CD14-positive monocyte (primary cell): ENCODE data around the gene ZDHHC3. TPM values are rescaled to one million over a fixed set of nuclear protein-coding genes. Genes with fewer than 3 reads are reported as not detected.

Source experiments
- DNase-seq, 3 donors: peaks; one replicate each; pipeline ENCODE4 v3.0.0-alpha.2; 2011 to 2022
- H2AFZ ChIP-seq: 2 replicates; pipeline ENCODE4 v1.6.0; 2012; ENCODE audit warnings: mild to moderate bottlenecking, low read depth, low read length, inconsistent platforms; ENCODE audit not compliant: insufficient read depth, poor library complexity, severe bottlenecking
- H3K27ac ChIP-seq, 2 donors: 1 replicate in 1 of 2; 2 replicates in 1 of 2; pipeline ENCODE4 v1.5.1; 2012 to 2013; ENCODE audit warnings: low read length in 2 of 2, control low read depth in 1 of 2, inconsistent platforms in 1 of 2, low read depth in 1 of 2, mild to moderate bottlenecking in 1 of 2
- H3K27me3 ChIP-seq, 2 donors: one replicate each; pipeline versions ENCODE4 v1.6.0 to v1.6.1; 2011 to 2013; ENCODE audit warnings: low read length in 2 of 2; ENCODE audit not compliant: control insufficient read depth in 2 of 2, insufficient read depth in 2 of 2
- H3K36me3 ChIP-seq, 2 donors: replicated peaks in 1 of 2; 1 replicate in 1 of 2; 2 replicates in 1 of 2; pipeline versions ENCODE4 v1.5.1 to v1.6.1; 2012 to 2013; ENCODE audit warnings: low read length in 2 of 2, control low read depth in 1 of 2, inconsistent platforms in 1 of 2, mild to moderate bottlenecking in 1 of 2; ENCODE audit not compliant: insufficient read depth in 2 of 2, control insufficient read depth in 1 of 2
- H3K4me1 ChIP-seq, 2 donors: 1 replicate in 1 of 2; 2 replicates in 1 of 2; pipeline versions ENCODE4 v1.5.1 to v1.6.1; 2012 to 2013; ENCODE audit warnings: low read length in 2 of 2, control low read depth in 1 of 2, inconsistent platforms in 1 of 2, mild to moderate bottlenecking in 1 of 2, moderate library complexity in 1 of 2; ENCODE audit not compliant: insufficient read depth in 2 of 2, control insufficient read depth in 1 of 2
- H3K4me2 ChIP-seq: replicated peaks from 2 replicates; pipeline ENCODE3; 2012; ENCODE audit warnings: low read length, moderate library complexity, mild to moderate bottlenecking; ENCODE audit not compliant: poor library complexity, severe bottlenecking; ENCODE audit errors: extremely low read depth
- H3K4me3 ChIP-seq, 3 experiments: fragments of 200-600 bp in 1 of 3; sonication (generic) in 1 of 3; replicated peaks in 1 of 3; 1 replicate in 2 of 3; 2 replicates in 1 of 3; pipeline ENCODE4 v1.5.1; 2011 to 2013; ENCODE audit warnings: low read length in 3 of 3, mild to moderate bottlenecking in 3 of 3, control low read depth in 2 of 3, low read depth in 2 of 3, inconsistent platforms in 1 of 3, moderate library complexity in 1 of 3
- H3K79me2 ChIP-seq: 2 replicates; pipeline ENCODE4 v1.6.0; 2012; ENCODE audit warnings: mild to moderate bottlenecking, control low read depth, inconsistent platforms, low read length, moderate library complexity; ENCODE audit not compliant: insufficient read depth
- H3K9ac ChIP-seq: 2 replicates; pipeline ENCODE4 v1.6.0; 2017; ENCODE audit warnings: low read length, mild to moderate bottlenecking; ENCODE audit not compliant: insufficient read depth, poor library complexity, severe bottlenecking
- H3K9me3 ChIP-seq, 2 donors: replicated peaks in 1 of 2; 1 replicate in 1 of 2; 2 replicates in 1 of 2; pipeline versions ENCODE4 v1.5.1 to v1.6.1; 2012 to 2013; ENCODE audit warnings: low read length in 2 of 2, control low read depth in 1 of 2; ENCODE audit not compliant: control insufficient read depth in 1 of 2, insufficient read depth in 1 of 2
- H4K20me1 ChIP-seq: 2 replicates; pipeline ENCODE4 v1.6.0; 2012; ENCODE audit warnings: mild to moderate bottlenecking, low read length, control low read depth, moderate library complexity; ENCODE audit not compliant: insufficient read depth
- H3K27ac Mint-ChIP-seq, 7 donors: one replicate each; pipeline ENCODE4 v1.8.0; 2020; ENCODE audit warnings: mild to moderate bottlenecking in 7 of 7, mixed read lengths in 7 of 7, moderate library complexity in 6 of 7, inconsistent platforms in 2 of 7
- H3K27me3 Mint-ChIP-seq, 3 donors: one replicate each; pipeline ENCODE4 v1.8.0; 2021 to 2022; ENCODE audit warnings: low read depth in 3 of 3, mild to moderate bottlenecking in 3 of 3, mixed read lengths in 3 of 3, moderate library complexity in 3 of 3, inconsistent platforms in 1 of 3
- H3K36me3 Mint-ChIP-seq, 2 donors: one replicate each; pipeline ENCODE4 v1.8.0; 2020; ENCODE audit warnings: mixed read lengths in 2 of 2, inconsistent platforms in 1 of 2, mild to moderate bottlenecking in 1 of 2
- H3K4me1 Mint-ChIP-seq: one replicate; pipeline ENCODE4 v1.8.0; 2020; ENCODE audit warnings: mild to moderate bottlenecking, mixed read lengths
- H3K4me3 Mint-ChIP-seq, 2 donors: one replicate each; pipeline ENCODE4 v1.8.0; 2020; ENCODE audit warnings: mild to moderate bottlenecking in 2 of 2, mixed read lengths in 2 of 2, moderate library complexity in 1 of 2
- H3K9me3 Mint-ChIP-seq, 7 donors: one replicate each; pipeline ENCODE4 v1.8.0; 2020 to 2022; ENCODE audit warnings: mixed read lengths in 7 of 7, mild to moderate bottlenecking in 6 of 7, moderate library complexity in 6 of 7, inconsistent platforms in 2 of 7
- WGBS: methylation state at CpG from one replicate; pipeline ENCODE4 v1.1.5; 2013; ENCODE audit warnings: missing lambda C conversion rate; ENCODE audit not compliant: insufficient coverage; 5-methylcytosine and 5-hydroxymethylcytosine counted together
- intact Hi-C, 2 donors: fragments of 100-400 bp; cut with micrococcal nuclease; formaldehyde crosslinking; loops; one replicate each; pipeline versions ENCODE4 v1.15.0 to v1.15.1; 2023
- polyA plus RNA-seq, 3 donors: library from polyadenylated mRNA; depleted of rRNA in 1 of 3; unstranded in 2 of 3; stranded (reverse) in 1 of 3; fragments of 300-500 nt in 2 of 3; fragments of >200 nt in 1 of 3; fragmentation: Illumina TruSeq in 2 of 3; gene quantifications; 1 replicate in 2 of 3; 2 replicates in 1 of 3; pipeline ENCODE4 v1.2.3, GENCODE V29; 2012 to 2021
- TF ChIP-seq, protein P1 (sequence below): fragments of 200-600 bp; IDR thresholded peaks from one replicate; pipeline ENCODE4 v1.8.0; 2022; ENCODE audit warnings: antibody characterized with exemption, mild to moderate bottlenecking

Gene ZDHHC3
- polyA plus RNA-seq, 3 donors: 52.1 to 72.6 (median 61.3) TPM

DNA sequence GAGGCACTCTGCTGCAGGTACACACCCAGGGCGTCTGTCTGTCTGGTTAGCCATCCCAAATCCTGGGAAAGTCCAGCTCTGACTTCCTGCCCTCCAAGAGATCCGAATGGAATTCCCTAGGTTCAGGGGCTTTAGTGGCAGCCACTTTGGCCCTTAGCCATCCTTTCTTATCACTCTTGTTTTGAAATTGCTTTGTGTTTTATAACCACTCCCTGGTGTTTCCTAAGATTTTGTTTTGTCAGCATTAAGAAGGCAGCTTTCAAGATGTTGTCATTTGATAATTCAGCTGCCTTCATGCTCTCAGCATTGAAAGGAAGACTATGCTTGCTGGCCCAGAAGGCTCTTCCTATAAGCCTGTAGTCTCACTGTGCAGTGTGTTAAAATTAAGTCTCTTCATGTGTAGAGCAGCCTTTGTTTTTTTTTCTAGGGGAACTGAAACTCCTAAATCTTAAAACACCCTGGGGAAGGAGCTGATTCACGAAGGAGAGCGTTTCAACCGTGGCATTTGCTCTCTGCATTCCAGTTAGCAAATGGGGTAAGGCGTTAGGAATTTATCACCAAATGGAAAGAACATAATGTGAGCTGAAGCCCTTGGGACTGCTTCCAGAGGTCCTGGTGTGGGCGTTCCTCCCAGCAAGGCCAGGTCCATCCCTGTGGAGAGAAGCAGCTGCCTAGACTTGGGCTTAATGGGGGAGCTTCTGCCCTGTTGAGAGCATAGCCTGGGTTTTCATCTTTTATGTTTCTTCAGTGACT, 36.0 kb upstream of the ZDHHC3 start:
- H3K9me3 Mint-ChIP-seq: no peaks in the 10 kb centered on the region
- peak; percentile 18 to 25 (median 24) for DNase-seq
- Histone ChIP-seq H3K4me2 (peak overlapping the region; percentile 46), H3K27ac (peak overlapping the region; percentile 42 to 80), H3K9ac (peak overlapping the region; percentile 22), H3K4me1 (peaks cover 19 to 23% of the 10 kb centered on the region in 2 donors), H3K79me2 (no peaks in the 10 kb centered on the region), H4K20me1 (no peaks in the 10 kb centered on the region), H3K27me3 (no peaks in the 10 kb centered on the region), H3K4me3 (peak overlapping the region in 1 of 3 experiments; percentile 17), H3K36me3 (peaks cover 13 to 41% of the 10 kb centered on the region in 2 donors), H2AFZ (peak overlapping the region; percentile 63), H3K9me3 (no peaks in the 10 kb centered on the region)
- TF ChIP-seq, protein P1, sequence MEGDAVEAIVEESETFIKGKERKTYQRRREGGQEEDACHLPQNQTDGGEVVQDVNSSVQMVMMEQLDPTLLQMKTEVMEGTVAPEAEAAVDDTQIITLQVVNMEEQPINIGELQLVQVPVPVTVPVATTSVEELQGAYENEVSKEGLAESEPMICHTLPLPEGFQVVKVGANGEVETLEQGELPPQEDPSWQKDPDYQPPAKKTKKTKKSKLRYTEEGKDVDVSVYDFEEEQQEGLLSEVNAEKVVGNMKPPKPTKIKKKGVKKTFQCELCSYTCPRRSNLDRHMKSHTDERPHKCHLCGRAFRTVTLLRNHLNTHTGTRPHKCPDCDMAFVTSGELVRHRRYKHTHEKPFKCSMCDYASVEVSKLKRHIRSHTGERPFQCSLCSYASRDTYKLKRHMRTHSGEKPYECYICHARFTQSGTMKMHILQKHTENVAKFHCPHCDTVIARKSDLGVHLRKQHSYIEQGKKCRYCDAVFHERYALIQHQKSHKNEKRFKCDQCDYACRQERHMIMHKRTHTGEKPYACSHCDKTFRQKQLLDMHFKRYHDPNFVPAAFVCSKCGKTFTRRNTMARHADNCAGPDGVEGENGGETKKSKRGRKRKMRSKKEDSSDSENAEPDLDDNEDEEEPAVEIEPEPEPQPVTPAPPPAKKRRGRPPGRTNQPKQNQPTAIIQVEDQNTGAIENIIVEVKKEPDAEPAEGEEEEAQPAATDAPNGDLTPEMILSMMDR: no peak
- H3K4me1 Mint-ChIP-seq: peaks cover 23% of the 10 kb centered on the region
- H3K27me3 Mint-ChIP-seq: peaks cover 0 to 3% (median 0%) of the 10 kb centered on the region in 3 donors
- WGBS: 8% methylated on average over 5 of the region's 7 CpGs
- H3K36me3 Mint-ChIP-seq: peaks cover 49 to 55% of the 10 kb centered on the region in 2 donors
- H3K27ac Mint-ChIP-seq: peak overlapping the region; percentile 46 to 87 (median 77)
- H3K4me3 Mint-ChIP-seq: peak overlapping the region in 1 of 2 donors; percentile 42
- intact Hi-C loops: no loop called here

DNA sequence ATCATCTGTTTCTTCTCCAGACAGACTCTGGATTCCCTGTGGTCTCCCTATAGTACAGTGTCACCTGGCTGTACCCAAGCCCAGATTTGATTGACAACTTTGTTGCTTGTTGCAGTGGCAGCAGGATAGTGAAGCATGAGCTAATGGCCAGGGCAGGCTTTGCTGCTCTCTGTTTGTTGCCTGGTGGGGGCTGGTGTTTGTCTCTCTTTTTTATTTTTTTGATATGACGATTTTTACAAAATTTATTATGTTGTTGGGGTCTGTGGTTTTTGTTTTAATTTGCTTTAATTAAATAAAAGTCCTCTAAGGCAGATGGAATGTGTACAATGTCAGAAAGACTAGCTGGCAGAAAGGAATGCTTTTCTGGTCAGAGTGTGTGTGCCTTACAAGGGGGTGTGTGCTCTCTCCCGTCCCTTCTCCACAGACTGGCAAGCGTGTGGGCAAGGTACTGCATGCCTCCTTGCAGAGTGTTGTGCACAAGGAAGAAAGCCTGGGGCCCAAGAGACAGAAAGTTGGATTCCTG, 34.9 kb upstream of the ZDHHC3 start:
- DNase-seq: no peak
- Histone ChIP-seq H3K4me3 (no peak overlapping the region), H3K4me1 (peaks cover 19 to 23% of the 10 kb centered on the region in 2 donors), H3K79me2 (no peaks in the 10 kb centered on the region), H3K4me2 (no peak overlapping the region), H2AFZ (no peak overlapping the region), H3K36me3 (peaks cover 16 to 42% of the 10 kb centered on the region in 2 donors), H3K27ac (peak overlapping the region in 1 of 2 donors; percentile 80), H3K27me3 (no peaks in the 10 kb centered on the region), H3K9ac (no peak overlapping the region), H4K20me1 (no peaks in the 10 kb centered on the region), H3K9me3 (no peaks in the 10 kb centered on the region)
- Mint-ChIP-seq H3K36me3 (peaks cover 44 to 60% of the 10 kb centered on the region in 2 donors), H3K27ac (no peak overlapping the region), H3K4me3 (no peak overlapping the region), H3K4me1 (peaks cover 23% of the 10 kb centered on the region), H3K9me3 (no peaks in the 10 kb centered on the region), H3K27me3 (peaks cover 0 to 1% (median 0%) of the 10 kb centered on the region in 3 donors)
- intact Hi-C loops: no loop called here
- TF ChIP-seq, protein P1: no peak
- whole genome bisulfite sequencing: 100% methylated on average over 2 of the region's 3 CpGs
